HG02973 (cell line): ENCODE results near the gene ECI2.
"Not testable (repeated sequence)": the region's sequence is repeated elsewhere in the genome, so short reads cannot be mapped to it uniquely, and the experiment has no call there.

ENCODE experiments used
- ATAC-seq: cut with Tn5 transposase; IDR thresholded peaks from one replicate; pipeline ENCODE4 v1.9.1; 2021; ENCODE audit warnings: moderate library complexity; ENCODE audit not compliant: unreplicated experiment

ECI2 gene

GRCh38 chr6:4103929-4104328, 31.4 kb downstream of the ECI2 start:
- no peak for ATAC-seq

- ATAC-seq = no peak
Observed at GRCh38 chr6:4102687-4103244, 32.6 kb downstream of the ECI2 start.

GRCh38 chr6:4101298-4101697, 34.1 kb downstream of the ECI2 start:
- ATAC-seq = no peak

- no peak for ATAC-seq
Observed at GRCh38 chr6:4100655-4101054, 34.7 kb downstream of the ECI2 start.

GRCh38 chr6:4093288-4093687, 42.1 kb downstream of the ECI2 start:
- no peak for ATAC-seq

GRCh38 chr6:4091941-4092340, 43.4 kb downstream of the ECI2 start:
- ATAC-seq = no peak

GRCh38 chr6:4090043-4090442, 45.3 kb downstream of the ECI2 start:
- not testable (repeated sequence) for ATAC-seq

- no peak for ATAC-seq
Observed at GRCh38 chr6:4088704-4089103, 46.7 kb downstream of the ECI2 start.

GRCh38 chr6:4085332-4085700, 50.1 kb downstream of the ECI2 start:
- no peak for ATAC-seq

- ATAC-seq = no peak
Observed at GRCh38 chr6:4084444-4085331, 50.7 kb downstream of the ECI2 start.

GRCh38 chr6:4078691-4079471, 56.5 kb downstream of the ECI2 start, which contains the start of gene FAM217A:
FAM217A (minus strand) TSS chr6:4079137; CDS start chr6:4077414, 1,723 bp downstream.
- ATAC-seq = no peak

GRCh38 chr6:4074478-4075235, 60.7 kb downstream of the ECI2 start:
- ATAC-seq = no peak

GRCh38 chr6:4071330-4071729, 64.0 kb downstream of the ECI2 start:
- no peak for ATAC-seq

GRCh38 chr6:4069199-4069598, 66.2 kb downstream of the ECI2 start:
- ATAC-seq = no peak

- no peak for ATAC-seq
Observed at GRCh38 chr6:4067673-4068072, 67.7 kb downstream of the ECI2 start.

- ATAC-seq = no peak
Observed at GRCh38 chr6:4066029-4066755, 69.2 kb downstream of the ECI2 start.
